PC-3 (cell line): ENCODE data around the gene MUCL3. TPM values are rescaled to one million over a fixed set of nuclear protein-coding genes. Genes with fewer than 3 reads are reported as not detected.

ENCODE experiments used
- ATAC-seq: fragments of 200-7000 bp; cut with Tn5 transposase; 2 replicates; pipeline ENCODE4 v1.9.1; 2020; ENCODE audit warnings: mild to moderate bottlenecking, moderate library complexity
- BruUV-seq: library from RNA; stranded (reverse); fragments of 400-500 nt; replicated peaks from 2 replicates; lab custom pipeline; 2021; lab: Mats Ljungman, UMichigan
- CTCF ChIA-PET: fragments of 300-600 bp; sonication (Branson Sonifier 250); formaldehyde crosslinking; loops from one replicate; lab custom pipeline; 2022; ENCODE audit warnings: antibody characterized with exemption; lab: Charles Lee
- POLR2A ChIA-PET: fragments of 300-600 bp; sonication (Branson Sonifier 250); formaldehyde crosslinking; loops from one replicate; lab custom pipeline; 2022; ENCODE audit warnings: antibody characterized with exemption; ENCODE audit not compliant: unreplicated experiment; lab: Charles Lee
- DNase-seq: peaks from one replicate; pipeline ENCODE4 v3.0.0-alpha.2; 2015
- H2AFZ ChIP-seq: fragments of 300-600 bp; sonication (generic); 2 replicates; pipeline ENCODE4 v1.6.0; 2016; ENCODE audit warnings: antibody characterized with exemption, low read length
- H3F3A ChIP-seq: fragments of 300-600 bp; sonication (generic); one replicate; pipeline ENCODE4 v1.6.0; 2017; ENCODE audit warnings: antibody characterized with exemption, low read length, control low read depth, mild to moderate bottlenecking; ENCODE audit not compliant: unreplicated experiment
- H3K27ac ChIP-seq: fragments of 300-600 bp; sonication (generic); 2 replicates; pipeline ENCODE4 v1.5.1; 2016; ENCODE audit warnings: mild to moderate bottlenecking, low read length
- H3K27me3 ChIP-seq: fragments of 300-600 bp; sonication (generic); 2 replicates; pipeline ENCODE4 v1.6.1; 2016; ENCODE audit warnings: low read length, mixed read lengths
- H3K36me3 ChIP-seq: fragments of 300-600 bp; sonication (generic); 2 replicates; pipeline ENCODE4 v1.6.1; 2016; ENCODE audit warnings: low read depth, mixed run types, low read length, mixed read lengths
- H3K4me1 ChIP-seq: fragments of 300-600 bp; sonication (generic); 2 replicates; pipeline ENCODE4 v1.5.1; 2016; ENCODE audit warnings: low read length; ENCODE audit not compliant: insufficient read depth
- H3K4me2 ChIP-seq: fragments of 300-600 bp; sonication (generic); 2 replicates; pipeline ENCODE4 v1.6.0; 2016; ENCODE audit warnings: low read length
- H3K4me3 ChIP-seq: fragments of 300-600 bp; sonication (generic); 2 replicates; pipeline ENCODE4 v1.5.1; 2016; ENCODE audit warnings: mild to moderate bottlenecking, low read length, mixed read lengths
- H3K79me2 ChIP-seq: fragments of 300-600 bp; sonication (generic); 2 replicates; pipeline ENCODE4 v1.6.1; 2017; ENCODE audit warnings: low read length, mixed read lengths
- H3K9ac ChIP-seq: fragments of 300-600 bp; sonication (generic); 2 replicates; pipeline ENCODE4 v1.6.0; 2016; ENCODE audit warnings: mild to moderate bottlenecking, low read length
- H3K9me2 ChIP-seq: fragments of 300-600 bp; sonication (generic); replicated peaks from 2 replicates; pipeline ENCODE4 v1.6.1; 2016; ENCODE audit warnings: mixed run types, low read length, mixed read lengths
- H3K9me3 ChIP-seq: fragments of 300-600 bp; sonication (generic); 2 replicates; pipeline ENCODE4 v1.6.1; 2016; ENCODE audit warnings: low read length, mixed read lengths
- H4K20me1 ChIP-seq: fragments of 300-600 bp; sonication (generic); 2 replicates; pipeline ENCODE4 v1.6.1; 2016; ENCODE audit warnings: low read length, mixed read lengths
- CTCF ChIP-seq: fragments of 300-600 bp; sonication (generic); conservative IDR thresholded peaks from 2 replicates; pipeline ENCODE4 v1.5.1; 2017; ENCODE audit warnings: antibody characterized with exemption, low read depth, mild to moderate bottlenecking, low read length
- EZH2 ChIP-seq: fragments of 300-600 bp; sonication (generic); IDR thresholded peaks from one replicate; pipeline ENCODE4 v1.6.1; 2017; ENCODE audit warnings: antibody characterized with exemption, mild to moderate bottlenecking, low read length; ENCODE audit not compliant: unreplicated experiment
- EZH2phosphoT487 ChIP-seq: fragments of 300-600 bp; sonication (generic); IDR thresholded peaks from 2 replicates; pipeline ENCODE4 v1.6.1; 2018; ENCODE audit warnings: mild to moderate bottlenecking, antibody characterized with exemption, low read length, borderline replicate concordance
- intact Hi-C: fragments of 100-400 bp; cut with micrococcal nuclease; formaldehyde crosslinking; loops from 2 replicates; pipeline ENCODE4 v1.9.0; 2023
- total RNA-seq: library from RNA; depleted of rRNA; stranded (reverse); fragments of >200 nt; gene quantifications from 2 replicates; pipeline ENCODE4 v1.2.3, GENCODE V29; 2014

Gene MUCL3
- total RNA-seq, 1 experiment from 2014 or later = 0.04 TPM

- no peak overlapping the region for H3K4me2 ChIP-seq
- DNase-seq = no peak
- no peak overlapping the region for H3K27ac ChIP-seq
- no peak overlapping the region for H3K4me3 ChIP-seq
- no peak overlapping the region for H2AFZ ChIP-seq
- BruUV-seq = no TSS peak
- H3K36me3 ChIP-seq = peaks cover 27% of the 10 kb centered on the region
- ChIA-PET CTCF (interaction anchor here (0.9 to 1.3 kb wide), 2 partner anchors 140 to 149 kb away, joined by 4 to 5 read pairs; no protein-coding TSS in a partner anchor), POLR2A (no interaction called here)
- no peak for TF ChIP-seq EZH2phosphoT487
- H3K9me3 ChIP-seq = no peaks in the 10 kb centered on the region
- no peaks in the 10 kb centered on the region for H4K20me1 ChIP-seq
- H3K79me2 ChIP-seq = no peaks in the 10 kb centered on the region
- peaks cover 17% of the 10 kb centered on the region for H3K4me1 ChIP-seq
- no peaks in the 10 kb centered on the region for H3K9me2 ChIP-seq
- H3K9ac ChIP-seq = no peak overlapping the region
- no peaks in the 10 kb centered on the region for H3F3A ChIP-seq
- intact Hi-C loops = loop anchor here (10.0 kb wide), 1 partner anchor 54 kb away; the partner anchor contains the start of gene MUC21
- H3K27me3 ChIP-seq = no peaks in the 10 kb centered on the region
- no peak for ATAC-seq
These were observed 10.3 kb upstream of the MUCL3 start for GRCh38 chr6:30930506-30930905.

GRCh38 chr6:30931272-30931671, 9.5 kb upstream of the MUCL3 start:
- Histone ChIP-seq H4K20me1 (no peaks in the 10 kb centered on the region), H3F3A (no peaks in the 10 kb centered on the region), H3K4me3 (no peak overlapping the region), H3K27me3 (no peaks in the 10 kb centered on the region), H3K9me2 (no peaks in the 10 kb centered on the region), H3K79me2 (no peaks in the 10 kb centered on the region), H3K27ac (no peak overlapping the region), H3K9me3 (no peaks in the 10 kb centered on the region), H3K9ac (no peak overlapping the region), H2AFZ (no peak overlapping the region), H3K4me2 (no peak overlapping the region), H3K36me3 (peaks cover 20% of the 10 kb centered on the region), H3K4me1 (peaks cover 15% of the 10 kb centered on the region)
- CTCF ChIA-PET = interaction anchor here (0.9 kb wide), 1 partner anchor 148 kb away, joined by 5 read pairs; no protein-coding TSS in a partner anchor
- POLR2A ChIA-PET = interaction anchor here (0.6 kb wide), 1 partner anchor 141 kb away, joined by 4 read pairs; no protein-coding TSS in a partner anchor
- ATAC-seq (no peak), DNase-seq (no peak)
- TF ChIP-seq EZH2 (no peak), CTCF (no peak), EZH2phosphoT487 (no peak)
- BruUV-seq = no TSS peak
- intact Hi-C loops = loop anchor here (10.0 kb wide), 1 partner anchor 54 kb away; the partner anchor contains the start of gene MUC21

- Histone ChIP-seq H3K9ac (no peak within 1 kb of the TSS), H3K27ac (no peak within 1 kb of the TSS), H3F3A (no peaks in the 10 kb centered on the region), H3K36me3 (peaks cover 13% of the 10 kb centered on the region; the same call in 1 of the 2 replicates), H4K20me1 (no peaks in the 10 kb centered on the region), H2AFZ (no peak within 1 kb of the TSS), H3K4me2 (no peak within 1 kb of the TSS), H3K79me2 (no peaks in the 10 kb centered on the region), H3K4me1 (peaks cover 7% of the 10 kb centered on the region), H3K9me3 (no peaks in the 10 kb centered on the region), H3K9me2 (no peaks in the 10 kb centered on the region), H3K4me3 (no peak within 1 kb of the TSS), H3K27me3 (no peaks in the 10 kb centered on the region)
- intact Hi-C loops = loop anchor here (10.0 kb wide), 1 partner anchor 53 kb away; the partner anchor contains the start of gene MUC21
- ChIA-PET POLR2A (no interaction called here), CTCF (no interaction called here)
- DNase-seq (no peak), ATAC-seq (no peak)
- TF ChIP-seq CTCF (no peak), EZH2 (no peak), EZH2phosphoT487 (no peak)
- no TSS peak for BruUV-seq
These were observed 8.7 kb upstream of the MUCL3 start, which contains the start of gene SFTA2 for GRCh38 chr6:30931969-30932645. SFTA2 (minus strand) TSS chr6:30932170; CDS start chr6:30932096, 74 bp downstream.
